ENCODE results near the gene VAMP2. TPM values are rescaled to one million over a fixed set of nuclear protein-coding genes. Genes with fewer than 3 reads are reported as not detected.
A peak's percentile ranks its signal among the peaks of the same experiment; 100 is the strongest.

VAMP2 gene
- total and polyA plus RNA-seq, 10 of the 15 experiments (the other 5 are each of a cell fraction or from before 2014, with no cell fraction given), result 3.0 to 35.2 (median 25.0) TPM

DNA sequence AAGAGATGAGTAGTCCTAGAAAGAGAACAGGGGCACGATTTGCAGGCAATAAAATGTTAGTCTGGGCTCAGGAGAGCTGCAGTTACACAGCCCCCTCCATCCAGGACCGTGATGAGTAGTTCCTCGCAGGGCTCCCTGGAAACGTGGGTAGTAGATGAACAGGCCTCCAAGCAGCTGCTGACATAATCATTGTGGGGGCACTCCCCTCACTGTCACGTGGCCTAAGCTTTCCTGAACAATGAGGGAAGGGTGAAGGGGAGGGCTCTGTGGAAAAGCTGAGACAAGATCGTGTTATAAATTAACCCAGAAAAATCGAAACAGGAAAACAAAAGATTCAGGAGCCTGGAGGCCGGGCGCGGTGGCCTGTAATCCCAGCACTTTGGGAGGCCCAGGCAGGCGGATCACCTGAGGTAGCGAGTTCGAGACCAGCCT lies 9.2 kb downstream of the VAMP2 start:
- BruUV-seq (replicated peaks), result no TSS peak
- Histone ChIP-seq H3K27ac (ENCODE audit: control insufficient read depth, insufficient read depth) (no peak overlapping the region), H3K79me2 (ENCODE audit: control insufficient read depth, insufficient read depth, low read length) (peaks cover 21% of the 10 kb centered on the region), H3K4me3 (no peak overlapping the region), H3K4me1 (ENCODE audit: control insufficient read depth, insufficient read depth, low read length) (peaks cover 22% of the 10 kb centered on the region), H3K9me3 (replicated peaks; ENCODE audit: control insufficient read depth, insufficient read depth, low read length) (no peaks in the 10 kb centered on the region), H3K9ac (ENCODE audit: control insufficient read depth, insufficient read depth, low read length) (no peak overlapping the region), H3K27me3 (replicated peaks in 1 of 2; ENCODE audit: control insufficient read depth in 2 of 2, insufficient read depth in 2 of 2, low read length in 1 of 2) (no peaks in the 10 kb centered on the region), H3K36me3 (ENCODE audit: control insufficient read depth in 2 of 2, insufficient read depth in 2 of 2, low read length in 1 of 2) (peaks cover 2 to 6% of the 10 kb centered on the region in 2 experiments; a peak in 3 of 4 replicates), H2AFZ (ENCODE audit: control insufficient read depth, low read depth, low read length) (no peak overlapping the region), H3K4me2 (ENCODE audit: control insufficient read depth, insufficient read depth) (no peak overlapping the region), H4K20me1 (ENCODE audit: control insufficient read depth, insufficient read depth) (no peaks in the 10 kb centered on the region; the same call in 1 of the 2 replicates)
- ChIA-PET CTCF (interaction anchor here (1.8 to 4.4 kb wide), 2 partner anchors 15 to 35 kb away, joined by 6 to 36 read pairs; no protein-coding TSS in a partner anchor), SMC1A (ENCODE audit: uncharacterized antibody, unreplicated experiment) (interaction anchor here (1.3 kb wide), 2 partner anchors 26 to 63 kb away, joined by 3 to 4 read pairs; no protein-coding TSS in a partner anchor), RAD21 (ENCODE audit: unreplicated experiment) (interaction anchor here (4.1 kb wide), 1 partner anchor 15 kb away, joined by 33 read pairs; no protein-coding TSS in a partner anchor), POLR2A (interaction anchor here (0.5 to 7.5 kb wide), 5 partner anchors 10 to 63 kb away, joined by 3 to 71 read pairs (median 5); partner anchors contain the start of gene BORCS6)
- intact Hi-C loops (cut with micrococcal nuclease; ENCODE audit: unreplicated experiment) (no loop called here), in situ Hi-C loops (cut with MboI) (no loop called here)
- DNase-seq (ENCODE audit: low read depth, low spot score), result no peak
- ATAC-seq, result no peak
- WGBS (ENCODE audit: insufficient coverage, insufficient replicate concordance, low lambda C conversion rate, missing lambda C conversion rate), result 45% methylated on average over 13 of the region's 13 CpGs
- FAIRE-seq, result no peak
- TF ChIP-seq ATF7 (IDR thresholded peaks at IDR 0.05; ENCODE audit: low read depth) (no peak), MTA2 (IDR thresholded peaks at IDR 0.05; ENCODE audit: low read depth) (no peak), SUPT20H (IDR thresholded peaks at IDR 0.05; ENCODE audit: borderline replicate concordance, control insufficient read depth, low read depth, low read length) (no peak), BRCA1 (IDR thresholded peaks at IDR 0.05; ENCODE audit: low read depth, low read length) (no peak), KAT2A (conservative IDR thresholded peaks at IDR 0.05; ENCODE audit: control insufficient read depth, low read depth, low read length) (no peak), MYB (IDR thresholded peaks at IDR 0.05; ENCODE audit: borderline replicate concordance, low read depth, low read length) (no peak), PAX8 (IDR thresholded peaks at IDR 0.05) (no peak), RAD51 (IDR thresholded peaks at IDR 0.05) (peak; percentile 73), POLR2AphosphoS5 (IDR thresholded peaks at IDR 0.05; ENCODE audit: low read length) (0 out of 2 replicates have a peak, but pooled peaks have one; percentile 16), MXI1 (IDR thresholded peaks at IDR 0.05; ENCODE audit: low read depth, low read length) (no peak), CHD1 (IDR thresholded peaks at IDR 0.05; ENCODE audit: low read depth, low read length) (no peak)
- TF ChIP-seq, protein P1, sequence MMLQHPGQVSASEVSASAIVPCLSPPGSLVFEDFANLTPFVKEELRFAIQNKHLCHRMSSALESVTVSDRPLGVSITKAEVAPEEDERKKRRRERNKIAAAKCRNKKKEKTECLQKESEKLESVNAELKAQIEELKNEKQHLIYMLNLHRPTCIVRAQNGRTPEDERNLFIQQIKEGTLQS (IDR thresholded peaks at IDR 0.05; ENCODE audit: borderline replicate concordance, extremely low read depth, low read depth, low read length), result peak; percentile 17; the same call in 1 of the 2 replicates
- TF ChIP-seq, protein P2, sequence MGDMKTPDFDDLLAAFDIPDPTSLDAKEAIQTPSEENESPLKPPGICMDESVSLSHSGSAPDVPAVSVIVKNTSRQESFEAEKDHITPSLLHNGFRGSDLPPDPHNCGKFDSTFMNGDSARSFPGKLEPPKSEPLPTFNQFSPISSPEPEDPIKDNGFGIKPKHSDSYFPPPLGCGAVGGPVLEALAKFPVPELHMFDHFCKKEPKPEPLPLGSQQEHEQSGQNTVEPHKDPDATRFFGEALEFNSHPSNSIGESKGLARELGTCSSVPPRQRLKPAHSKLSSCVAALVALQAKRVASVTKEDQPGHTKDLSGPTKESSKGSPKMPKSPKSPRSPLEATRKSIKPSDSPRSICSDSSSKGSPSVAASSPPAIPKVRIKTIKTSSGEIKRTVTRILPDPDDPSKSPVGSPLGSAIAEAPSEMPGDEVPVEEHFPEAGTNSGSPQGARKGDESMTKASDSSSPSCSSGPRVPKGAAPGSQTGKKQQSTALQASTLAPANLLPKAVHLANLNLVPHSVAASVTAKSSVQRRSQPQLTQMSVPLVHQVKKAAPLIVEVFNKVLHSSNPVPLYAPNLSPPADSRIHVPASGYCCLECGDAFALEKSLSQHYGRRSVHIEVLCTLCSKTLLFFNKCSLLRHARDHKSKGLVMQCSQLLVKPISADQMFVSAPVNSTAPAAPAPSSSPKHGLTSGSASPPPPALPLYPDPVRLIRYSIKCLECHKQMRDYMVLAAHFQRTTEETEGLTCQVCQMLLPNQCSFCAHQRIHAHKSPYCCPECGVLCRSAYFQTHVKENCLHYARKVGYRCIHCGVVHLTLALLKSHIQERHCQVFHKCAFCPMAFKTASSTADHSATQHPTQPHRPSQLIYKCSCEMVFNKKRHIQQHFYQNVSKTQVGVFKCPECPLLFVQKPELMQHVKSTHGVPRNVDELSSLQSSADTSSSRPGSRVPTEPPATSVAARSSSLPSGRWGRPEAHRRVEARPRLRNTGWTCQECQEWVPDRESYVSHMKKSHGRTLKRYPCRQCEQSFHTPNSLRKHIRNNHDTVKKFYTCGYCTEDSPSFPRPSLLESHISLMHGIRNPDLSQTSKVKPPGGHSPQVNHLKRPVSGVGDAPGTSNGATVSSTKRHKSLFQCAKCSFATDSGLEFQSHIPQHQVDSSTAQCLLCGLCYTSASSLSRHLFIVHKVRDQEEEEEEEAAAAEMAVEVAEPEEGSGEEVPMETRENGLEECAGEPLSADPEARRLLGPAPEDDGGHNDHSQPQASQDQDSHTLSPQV (IDR thresholded peaks at IDR 0.05), result no peak
- TF ChIP-seq, protein P3, sequence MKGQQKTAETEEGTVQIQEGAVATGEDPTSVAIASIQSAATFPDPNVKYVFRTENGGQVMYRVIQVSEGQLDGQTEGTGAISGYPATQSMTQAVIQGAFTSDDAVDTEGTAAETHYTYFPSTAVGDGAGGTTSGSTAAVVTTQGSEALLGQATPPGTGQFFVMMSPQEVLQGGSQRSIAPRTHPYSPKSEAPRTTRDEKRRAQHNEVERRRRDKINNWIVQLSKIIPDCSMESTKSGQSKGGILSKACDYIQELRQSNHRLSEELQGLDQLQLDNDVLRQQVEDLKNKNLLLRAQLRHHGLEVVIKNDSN (IDR thresholded peaks at IDR 0.05; ENCODE audit: borderline replicate concordance, extremely low read length, insufficient read depth, low read depth, low read length), result peak; percentile 65
- TF ChIP-seq, protein P4, sequence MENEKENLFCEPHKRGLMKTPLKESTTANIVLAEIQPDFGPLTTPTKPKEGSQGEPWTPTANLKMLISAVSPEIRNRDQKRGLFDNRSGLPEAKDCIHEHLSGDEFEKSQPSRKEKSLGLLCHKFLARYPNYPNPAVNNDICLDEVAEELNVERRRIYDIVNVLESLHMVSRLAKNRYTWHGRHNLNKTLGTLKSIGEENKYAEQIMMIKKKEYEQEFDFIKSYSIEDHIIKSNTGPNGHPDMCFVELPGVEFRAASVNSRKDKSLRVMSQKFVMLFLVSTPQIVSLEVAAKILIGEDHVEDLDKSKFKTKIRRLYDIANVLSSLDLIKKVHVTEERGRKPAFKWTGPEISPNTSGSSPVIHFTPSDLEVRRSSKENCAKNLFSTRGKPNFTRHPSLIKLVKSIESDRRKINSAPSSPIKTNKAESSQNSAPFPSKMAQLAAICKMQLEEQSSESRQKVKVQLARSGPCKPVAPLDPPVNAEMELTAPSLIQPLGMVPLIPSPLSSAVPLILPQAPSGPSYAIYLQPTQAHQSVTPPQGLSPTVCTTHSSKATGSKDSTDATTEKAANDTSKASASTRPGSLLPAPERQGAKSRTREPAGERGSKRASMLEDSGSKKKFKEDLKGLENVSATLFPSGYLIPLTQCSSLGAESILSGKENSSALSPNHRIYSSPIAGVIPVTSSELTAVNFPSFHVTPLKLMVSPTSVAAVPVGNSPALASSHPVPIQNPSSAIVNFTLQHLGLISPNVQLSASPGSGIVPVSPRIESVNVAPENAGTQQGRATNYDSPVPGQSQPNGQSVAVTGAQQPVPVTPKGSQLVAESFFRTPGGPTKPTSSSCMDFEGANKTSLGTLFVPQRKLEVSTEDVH (IDR thresholded peaks at IDR 0.05; ENCODE audit: low read depth, partially characterized antibody), result no peak

Data from GM12878 (cell line).